ENCODE data around the gene PRDM4.

Gene PRDM4, protein sequence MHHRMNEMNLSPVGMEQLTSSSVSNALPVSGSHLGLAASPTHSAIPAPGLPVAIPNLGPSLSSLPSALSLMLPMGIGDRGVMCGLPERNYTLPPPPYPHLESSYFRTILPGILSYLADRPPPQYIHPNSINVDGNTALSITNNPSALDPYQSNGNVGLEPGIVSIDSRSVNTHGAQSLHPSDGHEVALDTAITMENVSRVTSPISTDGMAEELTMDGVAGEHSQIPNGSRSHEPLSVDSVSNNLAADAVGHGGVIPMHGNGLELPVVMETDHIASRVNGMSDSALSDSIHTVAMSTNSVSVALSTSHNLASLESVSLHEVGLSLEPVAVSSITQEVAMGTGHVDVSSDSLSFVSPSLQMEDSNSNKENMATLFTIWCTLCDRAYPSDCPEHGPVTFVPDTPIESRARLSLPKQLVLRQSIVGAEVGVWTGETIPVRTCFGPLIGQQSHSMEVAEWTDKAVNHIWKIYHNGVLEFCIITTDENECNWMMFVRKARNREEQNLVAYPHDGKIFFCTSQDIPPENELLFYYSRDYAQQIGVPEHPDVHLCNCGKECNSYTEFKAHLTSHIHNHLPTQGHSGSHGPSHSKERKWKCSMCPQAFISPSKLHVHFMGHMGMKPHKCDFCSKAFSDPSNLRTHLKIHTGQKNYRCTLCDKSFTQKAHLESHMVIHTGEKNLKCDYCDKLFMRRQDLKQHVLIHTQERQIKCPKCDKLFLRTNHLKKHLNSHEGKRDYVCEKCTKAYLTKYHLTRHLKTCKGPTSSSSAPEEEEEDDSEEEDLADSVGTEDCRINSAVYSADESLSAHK

DNA sequence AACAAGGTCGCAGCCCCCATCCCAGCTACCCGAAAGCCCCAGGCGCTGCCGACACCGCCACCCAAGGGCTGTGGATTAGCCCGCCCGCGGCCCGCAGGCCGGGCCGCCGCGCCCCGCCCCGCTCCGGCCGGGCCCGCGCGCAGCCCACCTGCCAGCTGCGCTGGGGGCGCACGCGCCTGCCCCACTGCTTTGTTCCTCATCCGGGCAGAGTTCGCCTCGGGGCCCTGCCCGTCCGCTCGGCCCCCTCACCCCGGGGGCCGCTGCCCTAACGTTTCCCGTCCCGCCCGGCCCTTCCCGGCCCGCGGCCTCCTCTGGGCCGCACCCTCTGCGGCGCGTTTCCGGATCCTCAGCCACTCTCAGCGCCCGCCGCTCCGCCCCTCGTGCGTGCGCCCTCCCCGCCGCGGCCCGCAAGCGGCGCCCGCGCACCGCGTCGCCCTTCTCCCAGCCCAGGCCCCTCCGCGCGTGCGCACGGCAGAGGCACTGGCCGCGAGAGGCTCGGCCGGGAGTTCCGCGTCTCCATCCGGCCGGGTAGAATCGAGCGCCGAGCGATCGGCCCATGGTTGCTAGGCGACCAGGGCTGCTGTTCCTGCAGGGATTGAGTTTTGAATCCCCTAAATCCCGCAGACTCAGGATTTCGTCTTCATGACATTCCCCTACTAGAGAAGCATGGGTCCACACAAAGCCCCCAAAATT lies at the start of gene PRDM4:
PRDM4 (minus strand) TSS at position 329 of the 693 bp plus-strand sequence. CDS start 622 bp downstream, outside the sequence.
- ChIA-PET CTCF (interaction anchor here (1.4 kb wide), 1 partner anchor 124 kb away, joined by 5 read pairs; no protein-coding TSS in a partner anchor), POLR2A (no interaction called here)
- Histone ChIP-seq H3K4me1 (ENCODE audit: control insufficient read depth, insufficient read depth, low read length) (peaks cover 6% of the 10 kb centered on the region), H3K27ac (ENCODE audit: extremely low read depth, low read depth, low read length) (peak within 1 kb of the TSS; percentile 92), H3K36me3 (ENCODE audit: control insufficient read depth in 2 of 2, insufficient read depth in 1 of 2, low read length in 2 of 2) (peaks cover 28 to 32% of the 10 kb centered on the region in 2 experiments), H3K9me3 (ENCODE audit: control insufficient read depth, insufficient read depth, low read depth, low read length) (no peaks in the 10 kb centered on the region), H3K4me3 (ENCODE audit: low read depth, low read length) (peak within 1 kb of the TSS; percentile 80)
- TF ChIP-seq IKZF3 (tag by site-specific recombination; IDR thresholded peaks at IDR 0.05): 0 out of 2 replicates have a peak, but pooled peaks have one; percentile 39
- TF ChIP-seq ZBTB48 (tag by site-specific recombination; IDR thresholded peaks at IDR 0.05): peak; percentile 86; the same call in 1 of the 2 replicates
- TF ChIP-seq, protein P1, sequence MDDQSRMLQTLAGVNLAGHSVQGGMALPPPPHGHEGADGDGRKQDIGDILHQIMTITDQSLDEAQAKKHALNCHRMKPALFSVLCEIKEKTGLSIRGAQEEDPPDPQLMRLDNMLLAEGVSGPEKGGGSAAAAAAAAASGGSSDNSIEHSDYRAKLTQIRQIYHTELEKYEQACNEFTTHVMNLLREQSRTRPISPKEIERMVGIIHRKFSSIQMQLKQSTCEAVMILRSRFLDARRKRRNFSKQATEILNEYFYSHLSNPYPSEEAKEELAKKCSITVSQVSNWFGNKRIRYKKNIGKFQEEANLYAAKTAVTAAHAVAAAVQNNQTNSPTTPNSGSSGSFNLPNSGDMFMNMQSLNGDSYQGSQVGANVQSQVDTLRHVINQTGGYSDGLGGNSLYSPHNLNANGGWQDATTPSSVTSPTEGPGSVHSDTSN (CRISPR knock-in tag; IDR thresholded peaks at IDR 0.05): peak; percentile 85; the same call in 1 of the 2 replicates
- no peak for TF ChIP-seq SCRT2 (tag by site-specific recombination; IDR thresholded peaks at IDR 0.05)
- TF ChIP-seq ZNF548 (tag by site-specific recombination; IDR thresholded peaks at IDR 0.05): no peak
- no peak for TF ChIP-seq WT1 (tag by site-specific recombination; IDR thresholded peaks at IDR 0.05)
- no peak for TF ChIP-seq ZNF175 (tag by site-specific recombination; IDR thresholded peaks at IDR 0.05)
- TF ChIP-seq, protein P2, sequence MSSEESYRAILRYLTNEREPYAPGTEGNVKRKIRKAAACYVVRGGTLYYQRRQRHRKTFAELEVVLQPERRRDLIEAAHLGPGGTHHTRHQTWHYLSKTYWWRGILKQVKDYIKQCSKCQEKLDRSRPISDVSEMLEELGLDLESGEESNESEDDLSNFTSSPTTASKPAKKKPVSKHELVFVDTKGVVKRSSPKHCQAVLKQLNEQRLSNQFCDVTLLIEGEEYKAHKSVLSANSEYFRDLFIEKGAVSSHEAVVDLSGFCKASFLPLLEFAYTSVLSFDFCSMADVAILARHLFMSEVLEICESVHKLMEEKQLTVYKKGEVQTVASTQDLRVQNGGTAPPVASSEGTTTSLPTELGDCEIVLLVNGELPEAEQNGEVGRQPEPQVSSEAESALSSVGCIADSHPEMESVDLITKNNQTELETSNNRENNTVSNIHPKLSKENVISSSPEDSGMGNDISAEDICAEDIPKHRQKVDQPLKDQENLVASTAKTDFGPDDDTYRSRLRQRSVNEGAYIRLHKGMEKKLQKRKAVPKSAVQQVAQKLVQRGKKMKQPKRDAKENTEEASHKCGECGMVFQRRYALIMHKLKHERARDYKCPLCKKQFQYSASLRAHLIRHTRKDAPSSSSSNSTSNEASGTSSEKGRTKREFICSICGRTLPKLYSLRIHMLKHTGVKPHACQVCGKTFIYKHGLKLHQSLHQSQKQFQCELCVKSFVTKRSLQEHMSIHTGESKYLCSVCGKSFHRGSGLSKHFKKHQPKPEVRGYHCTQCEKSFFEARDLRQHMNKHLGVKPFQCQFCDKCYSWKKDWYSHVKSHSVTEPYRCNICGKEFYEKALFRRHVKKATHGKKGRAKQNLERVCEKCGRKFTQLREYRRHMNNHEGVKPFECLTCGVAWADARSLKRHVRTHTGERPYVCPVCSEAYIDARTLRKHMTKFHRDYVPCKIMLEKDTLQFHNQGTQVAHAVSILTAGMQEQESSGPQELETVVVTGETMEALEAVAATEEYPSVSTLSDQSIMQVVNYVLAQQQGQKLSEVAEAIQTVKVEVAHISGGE (tag by site-specific recombination; conservative IDR thresholded peaks at IDR 0.05; ENCODE audit: low read depth): peak; percentile 52
- peak; percentile 44 for TF ChIP-seq KLF8 (tag by site-specific recombination; IDR thresholded peaks at IDR 0.05)
- peak; percentile 98 for TF ChIP-seq MZF1 (tag by site-specific recombination; IDR thresholded peaks at IDR 0.05; ENCODE audit: borderline replicate concordance)
- TF ChIP-seq YY2 (tag by site-specific recombination; IDR thresholded peaks at IDR 0.05): no peak
- TF ChIP-seq ZSCAN30 (tag by site-specific recombination; IDR thresholded peaks at IDR 0.05): peak; percentile 79
- TF ChIP-seq, protein P3, sequence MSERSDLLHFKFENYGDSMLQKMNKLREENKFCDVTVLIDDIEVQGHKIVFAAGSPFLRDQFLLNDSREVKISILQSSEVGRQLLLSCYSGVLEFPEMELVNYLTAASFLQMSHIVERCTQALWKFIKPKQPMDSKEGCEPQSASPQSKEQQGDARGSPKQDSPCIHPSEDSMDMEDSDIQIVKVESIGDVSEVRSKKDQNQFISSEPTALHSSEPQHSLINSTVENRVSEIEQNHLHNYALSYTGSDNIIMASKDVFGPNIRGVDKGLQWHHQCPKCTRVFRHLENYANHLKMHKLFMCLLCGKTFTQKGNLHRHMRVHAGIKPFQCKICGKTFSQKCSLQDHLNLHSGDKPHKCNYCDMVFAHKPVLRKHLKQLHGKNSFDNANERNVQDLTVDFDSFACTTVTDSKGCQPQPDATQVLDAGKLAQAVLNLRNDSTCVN (tag by site-specific recombination; optimal IDR thresholded peaks at IDR 0.05): peak; percentile 75
- peak; percentile 38; the same call in 1 of the 2 replicates for TF ChIP-seq ZXDB (tag by site-specific recombination; IDR thresholded peaks at IDR 0.05)
- TF ChIP-seq ZNF350 (tag by site-specific recombination; IDR thresholded peaks at IDR 0.05): no peak
- TF ChIP-seq, protein P4, sequence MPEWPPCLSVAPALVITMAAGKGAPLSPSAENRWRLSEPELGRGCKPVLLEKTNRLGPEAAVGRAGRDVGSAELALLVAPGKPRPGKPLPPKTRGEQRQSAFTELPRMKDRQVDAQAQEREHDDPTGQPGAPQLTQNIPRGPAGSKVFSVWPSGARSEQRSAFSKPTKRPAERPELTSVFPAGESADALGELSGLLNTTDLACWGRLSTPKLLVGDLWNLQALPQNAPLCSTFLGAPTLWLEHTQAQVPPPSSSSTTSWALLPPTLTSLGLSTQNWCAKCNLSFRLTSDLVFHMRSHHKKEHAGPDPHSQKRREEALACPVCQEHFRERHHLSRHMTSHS (tag by site-specific recombination; IDR thresholded peaks at IDR 0.05): no peak
- 0 out of 2 replicates have a peak, but pooled peaks have one; percentile 33 for TF ChIP-seq SP3 (tag by site-specific recombination; IDR thresholded peaks at IDR 0.05)
- peak; percentile 85 for TF ChIP-seq ZNF660 (tag by site-specific recombination; IDR thresholded peaks at IDR 0.05)
- TF ChIP-seq ZNF335 (tag by site-specific recombination; conservative IDR thresholded peaks at IDR 0.05): no peak
- TF ChIP-seq, protein P5, sequence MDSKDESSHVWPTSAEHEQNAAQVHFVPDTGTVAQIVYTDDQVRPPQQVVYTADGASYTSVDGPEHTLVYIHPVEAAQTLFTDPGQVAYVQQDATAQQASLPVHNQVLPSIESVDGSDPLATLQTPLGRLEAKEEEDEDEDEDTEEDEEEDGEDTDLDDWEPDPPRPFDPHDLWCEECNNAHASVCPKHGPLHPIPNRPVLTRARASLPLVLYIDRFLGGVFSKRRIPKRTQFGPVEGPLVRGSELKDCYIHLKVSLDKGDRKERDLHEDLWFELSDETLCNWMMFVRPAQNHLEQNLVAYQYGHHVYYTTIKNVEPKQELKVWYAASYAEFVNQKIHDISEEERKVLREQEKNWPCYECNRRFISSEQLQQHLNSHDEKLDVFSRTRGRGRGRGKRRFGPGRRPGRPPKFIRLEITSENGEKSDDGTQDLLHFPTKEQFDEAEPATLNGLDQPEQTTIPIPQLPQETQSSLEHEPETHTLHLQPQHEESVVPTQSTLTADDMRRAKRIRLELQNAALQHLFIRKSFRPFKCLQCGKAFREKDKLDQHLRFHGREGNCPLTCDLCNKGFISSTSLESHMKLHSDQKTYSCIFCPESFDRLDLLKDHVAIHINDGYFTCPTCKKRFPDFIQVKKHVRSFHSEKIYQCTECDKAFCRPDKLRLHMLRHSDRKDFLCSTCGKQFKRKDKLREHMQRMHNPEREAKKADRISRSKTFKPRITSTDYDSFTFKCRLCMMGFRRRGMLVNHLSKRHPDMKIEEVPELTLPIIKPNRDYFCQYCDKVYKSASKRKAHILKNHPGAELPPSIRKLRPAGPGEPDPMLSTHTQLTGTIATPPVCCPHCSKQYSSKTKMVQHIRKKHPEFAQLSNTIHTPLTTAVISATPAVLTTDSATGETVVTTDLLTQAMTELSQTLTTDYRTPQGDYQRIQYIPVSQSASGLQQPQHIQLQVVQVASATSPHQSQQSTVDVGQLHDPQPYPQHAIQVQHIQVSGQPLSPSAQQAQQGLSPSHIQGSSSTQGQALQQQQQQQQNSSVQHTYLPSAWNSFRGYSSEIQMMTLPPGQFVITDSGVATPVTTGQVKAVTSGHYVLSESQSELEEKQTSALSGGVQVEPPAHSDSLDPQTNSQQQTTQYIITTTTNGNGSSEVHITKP (tag by site-specific recombination; IDR thresholded peaks at IDR 0.05): no peak

Data from HEK293 (cell line).